GM12872 (cell line): ENCODE results near the gene NXPH3.
A peak's percentile ranks its signal among the peaks of the same experiment; 100 is the strongest.

Experiments
- CTCF ChIP-seq: IDR thresholded peaks from 3 replicates; pipeline ENCODE4 v1.5.1; 2011; ENCODE audit warnings: low read depth, mild to moderate bottlenecking, low read length, moderate library complexity; ENCODE audit not compliant: insufficient read depth

Gene NXPH3

GRCh38 chr17:49546546-49547535 is 28.8 kb upstream of the NXPH3 start:
- no peak for TF ChIP-seq CTCF

- no peak for TF ChIP-seq CTCF
Observed at GRCh38 chr17:49547566-49547965, 28.1 kb upstream of the NXPH3 start.

DNA sequence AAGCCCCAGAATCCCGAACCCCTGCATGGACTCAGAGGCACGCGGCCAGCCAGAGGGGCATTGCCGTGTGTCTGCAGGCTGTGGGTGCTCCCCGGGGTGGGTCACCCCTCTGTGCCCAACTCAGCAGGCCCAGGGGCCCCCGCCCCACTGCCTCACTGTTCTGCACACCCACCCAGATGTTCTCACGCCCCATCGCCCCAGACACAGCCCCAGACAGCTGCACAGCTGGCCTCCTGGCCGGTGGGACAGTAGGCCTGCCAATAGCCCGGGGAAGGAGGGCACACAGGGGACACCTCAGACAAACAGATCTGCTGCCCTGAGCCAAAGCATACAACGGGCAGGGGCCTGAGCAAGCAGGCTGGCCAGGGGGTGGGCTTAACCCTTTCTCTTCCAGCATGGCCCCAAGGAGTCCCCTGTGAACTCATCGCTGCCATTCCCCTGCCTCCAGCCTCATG is 27.6 kb upstream of the NXPH3 start:
- no peak for TF ChIP-seq CTCF

DNA sequence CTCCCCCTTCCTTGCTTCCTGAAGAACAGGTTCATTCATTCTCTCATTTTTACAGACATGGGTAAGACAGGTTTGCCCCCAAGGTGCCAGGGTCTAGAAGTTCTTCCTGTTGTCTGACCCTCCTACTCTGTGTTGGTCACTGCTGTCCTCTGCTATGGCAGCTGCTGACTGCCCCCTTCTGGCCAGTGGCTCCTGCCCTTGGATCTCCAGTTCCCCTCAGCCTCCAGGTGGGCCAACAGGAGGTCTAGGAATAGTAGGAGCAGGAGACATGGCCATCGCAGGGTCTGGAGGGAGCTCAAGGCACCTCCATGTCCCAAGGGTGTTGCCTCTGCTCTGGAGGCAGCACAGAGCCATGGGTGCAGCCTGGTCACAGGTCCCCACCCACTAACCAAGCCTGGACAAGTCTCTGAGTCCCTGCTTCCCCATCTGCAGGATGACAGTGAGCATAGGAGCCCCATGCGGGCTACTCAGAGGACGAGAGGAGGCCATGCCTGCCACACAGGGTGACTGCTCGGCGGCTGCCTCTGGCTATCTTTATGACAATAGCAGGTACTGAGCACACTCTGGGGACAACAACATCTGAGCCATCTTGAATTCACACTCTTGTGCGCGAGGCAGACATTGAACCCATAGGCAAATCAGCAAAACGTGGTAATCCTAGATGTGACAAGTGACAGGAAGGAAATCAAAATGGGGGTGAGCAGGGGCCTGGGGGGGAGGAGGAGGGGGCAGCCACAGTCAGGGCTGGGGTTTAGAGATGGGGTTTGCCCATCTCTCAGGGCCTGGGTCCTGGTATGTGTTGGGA is 27.0 kb upstream of the NXPH3 start:
- peak; percentile 55 for TF ChIP-seq CTCF

- no peak for TF ChIP-seq CTCF
Observed at GRCh38 chr17:49549311-49549605, 26.4 kb upstream of the NXPH3 start.

DNA sequence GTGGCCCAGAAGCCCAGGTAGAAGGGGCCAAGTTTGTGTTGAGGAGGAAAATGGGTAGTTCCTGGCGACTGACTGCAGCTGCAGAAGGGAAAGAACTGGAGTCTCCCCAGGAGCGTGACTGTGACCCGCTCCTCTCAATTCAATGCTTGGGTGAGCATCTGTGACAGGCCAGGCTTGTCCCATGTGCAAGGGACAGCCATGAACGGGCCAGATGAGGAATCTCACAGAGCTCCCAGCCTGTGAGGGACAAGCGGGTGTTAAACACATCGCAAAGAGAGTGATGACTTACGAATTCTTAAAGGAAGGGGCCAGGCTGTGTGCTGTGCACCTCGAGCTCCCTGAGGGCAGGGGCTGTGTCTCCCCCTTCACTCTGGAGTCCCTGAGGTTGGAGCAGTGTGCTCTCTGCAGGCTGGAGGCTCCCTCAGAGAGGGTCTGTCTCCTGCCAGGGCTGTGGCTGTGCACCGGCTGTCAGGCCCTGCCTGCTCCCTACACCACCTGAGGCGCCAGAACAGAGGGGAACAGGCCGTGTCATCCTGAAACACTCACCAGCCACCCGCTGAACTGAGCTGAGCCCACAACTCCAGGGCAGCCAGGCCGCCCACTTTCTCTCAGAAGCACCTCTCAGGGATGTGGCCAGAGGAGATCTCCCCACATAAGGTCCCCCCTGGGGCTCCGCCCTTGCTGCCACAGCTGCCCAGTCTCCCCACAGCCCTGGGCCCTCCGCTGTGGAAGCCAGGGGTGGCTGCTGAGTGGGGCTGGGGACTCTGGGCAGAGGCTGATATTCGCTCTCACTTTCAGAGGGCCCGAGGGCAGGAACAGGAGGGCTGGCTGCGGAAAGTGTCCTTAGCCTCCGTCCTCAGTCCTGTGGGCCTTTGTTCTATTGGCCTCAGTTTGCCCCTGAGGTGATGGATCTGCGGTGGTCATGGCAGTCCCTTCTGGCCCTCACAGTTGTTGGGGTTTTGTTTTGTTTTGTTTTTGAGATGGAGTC is 25.7 kb upstream of the NXPH3 start:
- TF ChIP-seq CTCF = no peak
